ENCODE measurements around the gene TRIM2.

DNA sequence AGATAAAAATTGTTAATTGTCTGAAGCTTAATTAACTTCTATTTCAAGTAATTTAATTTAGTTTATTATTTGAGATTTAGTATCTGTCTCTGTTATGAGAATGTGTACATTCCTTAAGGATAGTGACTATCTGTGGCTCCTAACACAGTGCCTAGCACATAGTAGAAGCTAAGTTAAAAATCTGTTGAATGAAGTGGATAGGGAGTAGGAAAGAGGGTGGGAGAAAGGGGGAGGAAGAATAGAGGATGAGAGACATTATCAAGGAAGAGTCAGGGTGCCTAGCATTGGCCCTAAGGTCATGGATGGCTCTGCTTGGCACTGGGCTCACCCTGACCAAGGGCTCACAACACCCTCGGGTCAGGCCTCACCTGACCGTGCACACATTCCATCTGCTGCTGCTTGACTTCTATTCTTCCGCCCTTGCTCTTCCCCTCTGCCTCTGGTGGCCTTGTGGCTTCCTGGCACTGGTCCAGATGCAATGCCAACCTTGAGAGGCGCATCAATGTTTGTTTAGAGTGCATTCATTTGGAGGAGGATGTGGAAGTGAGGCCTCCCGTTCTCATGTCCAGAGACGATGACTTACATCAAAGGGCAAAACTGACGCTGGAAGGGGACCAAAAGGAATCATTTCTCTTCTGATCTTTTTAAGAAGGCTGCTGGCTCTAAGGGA is 42.3 kb downstream of the TRIM2 start:
- TF ChIP-seq EZH2phosphoT487 (IDR thresholded peaks at IDR 0.05; ENCODE audit: low read length) (no peak), EZH2 (optimal IDR thresholded peaks at IDR 0.05; ENCODE audit: low read depth, low read length) (no peak)
- TF ChIP-seq, protein P1, sequence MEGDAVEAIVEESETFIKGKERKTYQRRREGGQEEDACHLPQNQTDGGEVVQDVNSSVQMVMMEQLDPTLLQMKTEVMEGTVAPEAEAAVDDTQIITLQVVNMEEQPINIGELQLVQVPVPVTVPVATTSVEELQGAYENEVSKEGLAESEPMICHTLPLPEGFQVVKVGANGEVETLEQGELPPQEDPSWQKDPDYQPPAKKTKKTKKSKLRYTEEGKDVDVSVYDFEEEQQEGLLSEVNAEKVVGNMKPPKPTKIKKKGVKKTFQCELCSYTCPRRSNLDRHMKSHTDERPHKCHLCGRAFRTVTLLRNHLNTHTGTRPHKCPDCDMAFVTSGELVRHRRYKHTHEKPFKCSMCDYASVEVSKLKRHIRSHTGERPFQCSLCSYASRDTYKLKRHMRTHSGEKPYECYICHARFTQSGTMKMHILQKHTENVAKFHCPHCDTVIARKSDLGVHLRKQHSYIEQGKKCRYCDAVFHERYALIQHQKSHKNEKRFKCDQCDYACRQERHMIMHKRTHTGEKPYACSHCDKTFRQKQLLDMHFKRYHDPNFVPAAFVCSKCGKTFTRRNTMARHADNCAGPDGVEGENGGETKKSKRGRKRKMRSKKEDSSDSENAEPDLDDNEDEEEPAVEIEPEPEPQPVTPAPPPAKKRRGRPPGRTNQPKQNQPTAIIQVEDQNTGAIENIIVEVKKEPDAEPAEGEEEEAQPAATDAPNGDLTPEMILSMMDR (IDR thresholded peaks at IDR 0.05; ENCODE audit: low read length): no peak
